Measurements from ENCODE around the gene HTR3B.

Gene HTR3B

GRCh38 chr11:113989381-113989780 lies 84.8 kb downstream of the HTR3B start:
- no peak for ATAC-seq
- TF ChIP-seq ZFP3 (CRISPR knock-in tag; IDR thresholded peaks at IDR 0.05): no peak
- no peak for TF ChIP-seq GLIS3 (CRISPR knock-in tag; IDR thresholded peaks at IDR 0.05)
- no peak for TF ChIP-seq TOX (CRISPR knock-in tag; IDR thresholded peaks at IDR 0.05; ENCODE audit: borderline replicate concordance)
- TF ChIP-seq ESRRG (CRISPR knock-in tag; IDR thresholded peaks at IDR 0.05): no peak
- TF ChIP-seq PPARA (CRISPR knock-in tag; IDR thresholded peaks at IDR 0.05; ENCODE audit: borderline replicate concordance): no peak

- ATAC-seq: no peak
- TF ChIP-seq TOX (CRISPR knock-in tag; IDR thresholded peaks at IDR 0.05; ENCODE audit: borderline replicate concordance) (no peak), ARNTL (CRISPR knock-in tag; IDR thresholded peaks at IDR 0.05; ENCODE audit: borderline replicate concordance, low read depth) (no peak), ZC3H10 (CRISPR knock-in tag; IDR thresholded peaks at IDR 0.05) (no peak), SNAI2 (CRISPR knock-in tag; IDR thresholded peaks at IDR 0.05) (no peak), ESRRG (CRISPR knock-in tag; IDR thresholded peaks at IDR 0.05) (no peak), BACH2 (CRISPR knock-in tag; IDR thresholded peaks at IDR 0.05; ENCODE audit: borderline replicate concordance) (no peak), PATZ1 (CRISPR knock-in tag; IDR thresholded peaks at IDR 0.05; ENCODE audit: borderline replicate concordance) (no peak), ISL1 (CRISPR knock-in tag; IDR thresholded peaks at IDR 0.05) (no peak), ZFP30 (CRISPR knock-in tag; IDR thresholded peaks at IDR 0.05) (no peak), ZNF565 (CRISPR knock-in tag; conservative IDR thresholded peaks at IDR 0.05; ENCODE audit: low read depth) (no peak), CREB5 (CRISPR knock-in tag; IDR thresholded peaks at IDR 0.05; ENCODE audit: low read depth) (no peak), TSHZ2 (CRISPR knock-in tag; IDR thresholded peaks at IDR 0.05) (no peak), ZNF70 (CRISPR knock-in tag; IDR thresholded peaks at IDR 0.05) (no peak), CSRNP3 (CRISPR knock-in tag; IDR thresholded peaks at IDR 0.05) (no peak), GLIS3 (CRISPR knock-in tag; IDR thresholded peaks at IDR 0.05) (no peak), ZFP3 (CRISPR knock-in tag; IDR thresholded peaks at IDR 0.05) (no peak)
Measured at GRCh38 chr11:113989916-113990315, 85.3 kb downstream of the HTR3B start.

- ATAC-seq: no peak
Measured at GRCh38 chr11:113991170-113991569, 86.6 kb downstream of the HTR3B start.

More at GRCh38 chr11:113991170-113991569, 86.6 kb downstream of the HTR3B start:
- TF ChIP-seq TOX (CRISPR knock-in tag; IDR thresholded peaks at IDR 0.05; ENCODE audit: borderline replicate concordance) (no peak), ISL1 (CRISPR knock-in tag; IDR thresholded peaks at IDR 0.05) (no peak), TSHZ2 (CRISPR knock-in tag; IDR thresholded peaks at IDR 0.05) (no peak), ZNF8 (CRISPR knock-in tag; IDR thresholded peaks at IDR 0.05) (no peak), ZFP30 (CRISPR knock-in tag; IDR thresholded peaks at IDR 0.05) (no peak), PATZ1 (CRISPR knock-in tag; IDR thresholded peaks at IDR 0.05; ENCODE audit: borderline replicate concordance) (no peak), ZC3H10 (CRISPR knock-in tag; IDR thresholded peaks at IDR 0.05) (no peak), OSR1 (CRISPR knock-in tag; IDR thresholded peaks at IDR 0.05) (no peak), ZFP3 (CRISPR knock-in tag; IDR thresholded peaks at IDR 0.05) (no peak), TCF4 (CRISPR knock-in tag; IDR thresholded peaks at IDR 0.05; ENCODE audit: borderline replicate concordance) (no peak), RARB (CRISPR knock-in tag; IDR thresholded peaks at IDR 0.05) (no peak), ARNTL (CRISPR knock-in tag; IDR thresholded peaks at IDR 0.05; ENCODE audit: borderline replicate concordance, low read depth) (no peak), CSRNP3 (CRISPR knock-in tag; IDR thresholded peaks at IDR 0.05) (no peak), PPARA (CRISPR knock-in tag; IDR thresholded peaks at IDR 0.05; ENCODE audit: borderline replicate concordance) (no peak), CREB5 (CRISPR knock-in tag; IDR thresholded peaks at IDR 0.05; ENCODE audit: low read depth) (no peak)
